Lung (tissue), 12 donors: ENCODE measurements around the gene HNRNPM. TPM values are rescaled to one million over a fixed set of nuclear protein-coding genes. Genes with fewer than 3 reads are reported as not detected.

Source experiments
- ATAC-seq: fragments of 200-7000 bp; cut with Tn5 transposase; one replicate; pipeline ENCODE4 v1.9.1; 2020; ENCODE audit warnings: moderate number of reproducible peaks; ENCODE audit not compliant: insufficient read depth, low FRiP score
- DNase-seq, 3 donors: peaks; one replicate each; pipeline ENCODE4 v3.0.0-alpha.2; 2013 to 2017
- H3K27ac ChIP-seq, 2 donors: one replicate each; pipeline ENCODE4 v1.5.1; 2013; ENCODE audit warnings: mild to moderate bottlenecking in 2 of 2, moderate library complexity in 2 of 2, control low read depth in 1 of 2, inconsistent platforms in 1 of 2, low read depth in 1 of 2, low read length in 1 of 2
- H3K27me3 ChIP-seq, 3 donors: one replicate each; pipeline ENCODE4 v1.5.1; 2013; ENCODE audit warnings: low read length in 2 of 3; ENCODE audit not compliant: control insufficient read depth in 3 of 3, insufficient read depth in 3 of 3
- H3K36me3 ChIP-seq, 4 donors: one replicate each; pipeline ENCODE4 v1.5.1; 2013; ENCODE audit warnings: low read length in 4 of 4, mild to moderate bottlenecking in 1 of 4, moderate library complexity in 1 of 4; ENCODE audit not compliant: control insufficient read depth in 4 of 4, insufficient read depth in 4 of 4
- H3K4me1 ChIP-seq, 5 donors: one replicate each; pipeline ENCODE4 v1.5.1; 2013; ENCODE audit warnings: low read length in 5 of 5, mild to moderate bottlenecking in 2 of 5, moderate library complexity in 1 of 5; ENCODE audit not compliant: control insufficient read depth in 5 of 5, insufficient read depth in 5 of 5
- H3K4me3 ChIP-seq: one replicate; pipeline ENCODE4 v1.5.1; 2013; ENCODE audit warnings: mild to moderate bottlenecking, control low read depth, moderate library complexity
- H3K9ac ChIP-seq, 2 donors: one replicate each; pipeline ENCODE4 v1.5.1; 2013; ENCODE audit warnings: low read length in 2 of 2, control low read depth in 1 of 2; ENCODE audit not compliant: insufficient read depth in 1 of 2
- H3K9me3 ChIP-seq, 4 donors: one replicate each; pipeline ENCODE4 v1.5.1; 2013; ENCODE audit warnings: low read length in 3 of 4, mild to moderate bottlenecking in 1 of 4, moderate library complexity in 1 of 4; ENCODE audit not compliant: control insufficient read depth in 4 of 4, insufficient read depth in 3 of 4
- WGBS, 2 donors: extraction: QIAGEN DNeasy Blood & Tissue Kit; methylation state at CpG; one replicate each; pipeline ENCODE4 v1.1.7; 2013; 5-methylcytosine and 5-hydroxymethylcytosine counted together
- polyA plus RNA-seq, 2 donors: library from polyadenylated mRNA; stranded (reverse); fragments of 200-250 nt; gene quantifications; one replicate each; pipeline ENCODE4 v1.2.1, GENCODE V29; 2013
- total RNA-seq, 2 donors: library from RNA; depleted of rRNA in 1 of 2; stranded (reverse); fragments of >200 nt in 1 of 2; gene quantifications; one replicate each; pipeline ENCODE4 v1.2.1, GENCODE V29; 2014 to 2021
- TF ChIP-seq, protein P1 (sequence below): IDR thresholded peaks from 2 replicates; pipeline ENCODE4 v1.5.1; 2012; ENCODE audit warnings: mild to moderate bottlenecking; ENCODE audit errors: control extremely low read depth, extremely low read depth
- donor health status: control.
- donor health status: control.
- donor health status: Bipolar disorder and iron deficiency.
- donor health status: healthy.
- donor health status: DM: yes; HTN: yes; CAD: no.

The HNRNPM gene
- total and polyA plus RNA-seq, 4 donors, result 53.7 to 243 (median 164) TPM

DNA sequence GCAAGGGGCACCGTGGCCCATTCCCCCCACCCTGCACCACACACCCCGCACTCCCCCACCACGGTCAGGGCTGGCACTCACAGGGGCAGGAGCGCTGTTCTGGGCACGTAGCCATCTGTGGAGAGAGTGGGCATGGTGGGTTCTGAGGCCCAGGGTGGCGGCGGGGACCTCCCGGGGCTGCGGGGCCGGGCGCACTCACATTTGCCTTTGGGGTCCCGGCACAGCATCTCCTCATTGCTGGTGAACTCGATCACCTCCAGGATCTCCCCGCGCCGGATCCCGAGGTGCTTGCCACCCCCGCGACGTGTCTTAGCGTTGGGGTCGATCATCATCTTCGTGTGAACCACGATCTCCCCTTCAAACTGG is 45.6 kb downstream of the HNRNPM start:
- H3K27ac ChIP-seq, result peak overlapping the region in 1 of 2 donors; percentile 26
- TF ChIP-seq, protein P1, sequence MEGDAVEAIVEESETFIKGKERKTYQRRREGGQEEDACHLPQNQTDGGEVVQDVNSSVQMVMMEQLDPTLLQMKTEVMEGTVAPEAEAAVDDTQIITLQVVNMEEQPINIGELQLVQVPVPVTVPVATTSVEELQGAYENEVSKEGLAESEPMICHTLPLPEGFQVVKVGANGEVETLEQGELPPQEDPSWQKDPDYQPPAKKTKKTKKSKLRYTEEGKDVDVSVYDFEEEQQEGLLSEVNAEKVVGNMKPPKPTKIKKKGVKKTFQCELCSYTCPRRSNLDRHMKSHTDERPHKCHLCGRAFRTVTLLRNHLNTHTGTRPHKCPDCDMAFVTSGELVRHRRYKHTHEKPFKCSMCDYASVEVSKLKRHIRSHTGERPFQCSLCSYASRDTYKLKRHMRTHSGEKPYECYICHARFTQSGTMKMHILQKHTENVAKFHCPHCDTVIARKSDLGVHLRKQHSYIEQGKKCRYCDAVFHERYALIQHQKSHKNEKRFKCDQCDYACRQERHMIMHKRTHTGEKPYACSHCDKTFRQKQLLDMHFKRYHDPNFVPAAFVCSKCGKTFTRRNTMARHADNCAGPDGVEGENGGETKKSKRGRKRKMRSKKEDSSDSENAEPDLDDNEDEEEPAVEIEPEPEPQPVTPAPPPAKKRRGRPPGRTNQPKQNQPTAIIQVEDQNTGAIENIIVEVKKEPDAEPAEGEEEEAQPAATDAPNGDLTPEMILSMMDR, result no peak

DNA sequence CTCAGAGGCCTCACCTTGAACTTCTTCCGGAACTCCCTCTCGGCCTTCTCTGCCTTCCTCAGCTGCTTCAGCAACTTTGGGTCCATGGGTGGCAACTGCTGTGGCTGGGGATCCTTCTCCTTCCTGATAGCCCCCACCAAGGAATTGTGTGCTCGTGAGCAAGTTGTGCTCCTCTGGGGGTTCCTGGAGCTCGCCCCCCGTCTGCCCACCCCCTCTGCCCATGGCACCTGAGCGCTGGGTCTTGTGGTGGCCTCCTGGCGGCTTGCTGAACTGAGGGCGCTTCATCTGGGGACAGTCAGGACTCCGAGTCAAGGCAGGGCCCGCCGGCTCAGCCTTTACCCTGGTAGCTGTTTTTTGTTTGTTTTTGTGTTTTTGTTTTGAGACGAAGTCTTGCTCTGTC is 46.1 kb downstream of the HNRNPM start:
- no peak overlapping the region for H3K27ac ChIP-seq
- peaks cover 7 to 43% (median 25%) of the 10 kb centered on the region in 4 donors for H3K36me3 ChIP-seq

More for the DNA sequence above, 45.6 kb downstream of the HNRNPM start:
- DNase-seq (no peak), ATAC-seq (no peak)
- H3K9me3 ChIP-seq, result no peaks in the 10 kb centered on the region
- no peak overlapping the region for H3K9ac ChIP-seq
- H3K27me3 ChIP-seq, result no peaks in the 10 kb centered on the region
- WGBS, 2 donors, result 80 to 82% methylated on average over 22 to 24 of the region's 24 CpGs
- H3K36me3 ChIP-seq, result peaks cover 7 to 48% (median 27%) of the 10 kb centered on the region in 4 donors
- no peak overlapping the region for H3K4me3 ChIP-seq
- peaks cover 0 to 7% (median 0%) of the 10 kb centered on the region in 5 donors for H3K4me1 ChIP-seq

DNA sequence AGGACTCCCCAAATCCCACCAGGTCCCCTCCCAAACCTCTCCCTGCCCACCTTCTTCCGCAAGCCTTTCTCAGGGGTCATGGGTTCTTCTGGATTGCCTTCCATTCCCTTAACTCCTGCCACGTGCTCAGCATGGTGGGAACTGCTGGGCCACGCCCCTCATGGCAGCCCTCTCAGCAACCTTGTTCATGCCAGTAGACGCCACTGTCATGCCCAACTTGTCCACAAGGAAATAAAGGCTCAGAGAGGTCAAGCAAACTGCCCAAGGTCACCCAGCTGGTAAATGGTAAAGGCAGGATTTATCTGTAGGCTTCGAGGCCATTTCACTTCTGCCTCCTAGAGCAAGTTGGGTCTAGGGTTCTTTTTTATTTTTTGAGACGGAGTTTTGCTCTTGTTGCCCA is 46.8 kb downstream of the HNRNPM start:
- WGBS, 2 donors, result 86 to 92% methylated on average over 6 of the region's 6 CpGs
- DNase-seq, result no peak
- no peak overlapping the region for H3K9ac ChIP-seq
- H3K27me3 ChIP-seq, result no peaks in the 10 kb centered on the region
- peaks cover 7 to 36% (median 20%) of the 10 kb centered on the region in 4 donors for H3K36me3 ChIP-seq
- H3K27ac ChIP-seq, result no peak overlapping the region
- ATAC-seq, result no peak
- TF ChIP-seq, protein P1, result no peak
- peaks cover 0 to 7% (median 0%) of the 10 kb centered on the region in 5 donors for H3K4me1 ChIP-seq
- H3K4me3 ChIP-seq, result no peak overlapping the region
- H3K9me3 ChIP-seq, result no peaks in the 10 kb centered on the region

More for the DNA sequence above, 46.1 kb downstream of the HNRNPM start:
- Histone ChIP-seq H3K27me3 (no peaks in the 10 kb centered on the region), H3K4me3 (no peak overlapping the region), H3K9ac (no peak overlapping the region), H3K4me1 (peaks cover 0 to 7% (median 0%) of the 10 kb centered on the region in 5 donors), H3K9me3 (no peaks in the 10 kb centered on the region)
- no peak for ATAC-seq
- no peak for DNase-seq
- TF ChIP-seq, protein P1, result no peak
- WGBS, 2 donors, result 85 to 88% methylated on average over 12 of the region's 12 CpGs

DNA sequence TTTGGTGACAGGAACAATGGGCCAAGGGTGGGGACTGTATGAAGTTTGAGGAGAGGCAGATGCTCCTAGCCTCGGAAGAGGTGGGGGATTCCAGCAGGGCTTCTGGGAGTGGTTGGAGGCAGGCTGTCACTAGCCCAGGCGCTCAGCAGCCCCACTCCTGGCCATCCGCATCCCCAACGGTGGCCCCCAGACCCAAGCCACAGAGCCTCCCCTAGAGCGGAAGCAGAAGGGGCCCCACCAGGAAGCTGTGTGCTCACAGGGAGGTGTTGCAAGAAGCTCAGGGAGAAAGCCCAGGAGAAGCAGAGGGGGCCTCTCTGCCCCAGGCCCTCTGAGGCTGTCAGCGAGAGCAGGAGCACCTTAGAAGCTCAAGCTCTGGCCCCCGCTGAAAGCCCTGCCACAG is 49.4 kb downstream of the HNRNPM start:
- Histone ChIP-seq H3K27me3 (no peaks in the 10 kb centered on the region), H3K4me3 (no peak overlapping the region), H3K9ac (no peak overlapping the region), H3K27ac (no peak overlapping the region), H3K4me1 (peaks cover 0 to 7% (median 0%) of the 10 kb centered on the region in 5 donors), H3K9me3 (no peaks in the 10 kb centered on the region), H3K36me3 (peaks cover 0 to 17% (median 1%) of the 10 kb centered on the region in 4 donors)
- TF ChIP-seq, protein P1, result no peak
- no peak for ATAC-seq
- DNase-seq, result no peak
- WGBS, 2 donors, result 21 to 57% methylated on average over 7 of the region's 7 CpGs
